Daoy (cell line): ENCODE data around the gene TSPAN14. TPM values are rescaled to one million over a fixed set of nuclear protein-coding genes. Genes with fewer than 3 reads are reported as not detected.
"Not testable (repeated sequence)": the region's sequence is repeated elsewhere in the genome, so short reads cannot be mapped to it uniquely, and the experiment has no call there.

Source experiments
- DNase-seq: peaks from one replicate; pipeline ENCODE4 v3.0.0-alpha.2; 2015; ENCODE audit warnings: low read depth
- total RNA-seq: library from RNA; depleted of rRNA; stranded (reverse); fragments of >200 nt; shearing (Covaris generic); gene quantifications from 2 replicates; pipeline ENCODE4 v1.2.3, GENCODE V29; 2014

The TSPAN14 gene
- total RNA-seq, 1 experiment from 2014 or later = 19.9 TPM

DNA sequence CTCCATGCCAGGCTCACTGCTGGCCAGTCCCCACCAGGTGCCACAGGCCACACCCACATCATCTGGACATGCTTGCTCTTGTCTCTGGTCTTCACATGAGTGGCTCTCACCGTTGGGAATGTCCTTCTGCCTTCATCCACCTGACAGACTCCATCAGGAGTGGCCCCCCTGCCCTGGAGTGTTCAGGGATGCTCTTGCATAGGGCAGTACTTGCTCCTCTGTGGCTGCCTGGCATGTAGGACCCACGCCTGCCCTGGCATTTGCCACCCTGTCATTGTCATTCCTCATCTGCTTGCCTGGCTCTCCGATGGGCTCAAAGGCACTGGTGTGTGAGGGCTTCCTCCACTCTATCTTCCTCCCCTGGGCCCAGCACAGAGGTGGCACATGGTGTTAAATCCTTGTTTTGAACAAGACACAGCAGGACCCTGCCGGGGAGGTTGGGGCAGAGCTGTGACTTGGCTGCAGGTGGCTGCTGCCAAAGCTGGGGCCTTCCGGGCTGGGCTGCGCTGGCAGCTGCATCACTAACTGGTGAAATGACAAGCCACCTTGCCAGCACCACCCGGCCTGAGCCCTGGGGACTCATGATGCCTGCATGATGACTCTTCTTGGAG lies 85.4 kb downstream of the TSPAN14 start:
- DNase-seq = no peak

DNA sequence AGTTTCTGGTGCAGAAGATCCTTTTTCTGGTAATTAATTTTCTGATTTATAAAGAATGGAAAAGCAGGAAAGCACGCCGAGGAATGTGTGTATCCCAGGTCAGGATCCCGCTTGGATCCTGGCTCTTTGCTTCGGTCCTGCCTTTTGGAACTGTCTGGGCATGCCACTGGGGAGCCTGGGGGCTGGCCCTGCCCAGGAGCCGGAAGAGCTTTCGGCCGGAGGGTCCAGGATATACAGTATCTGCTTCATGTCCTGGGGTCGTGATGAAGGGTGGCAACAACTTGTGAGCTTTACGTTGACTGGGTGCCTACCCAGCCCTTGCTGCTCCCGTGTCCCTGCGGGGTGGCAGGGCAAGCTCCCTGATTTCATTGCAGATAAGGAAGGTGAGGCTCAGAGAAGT lies 86.0 kb downstream of the TSPAN14 start:
- DNase-seq = no peak

DNA sequence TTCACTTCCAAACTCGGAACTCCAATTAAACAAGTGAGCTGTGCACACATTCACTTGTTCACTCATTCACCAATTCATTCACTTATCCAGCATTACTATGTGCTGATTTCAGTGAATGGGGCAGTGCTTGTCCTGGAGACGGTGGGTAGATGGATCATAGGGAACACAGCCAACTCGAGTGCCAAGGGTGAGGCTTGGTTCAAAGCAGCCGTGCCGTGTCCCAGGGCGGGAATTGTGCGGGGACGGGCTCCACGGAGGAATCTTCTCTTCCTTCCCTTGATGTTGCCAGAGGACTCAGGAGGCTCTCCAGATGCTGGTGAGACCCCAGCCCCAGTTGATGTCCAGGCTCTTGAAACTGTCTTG lies 86.5 kb downstream of the TSPAN14 start:
- no peak for DNase-seq

DNA sequence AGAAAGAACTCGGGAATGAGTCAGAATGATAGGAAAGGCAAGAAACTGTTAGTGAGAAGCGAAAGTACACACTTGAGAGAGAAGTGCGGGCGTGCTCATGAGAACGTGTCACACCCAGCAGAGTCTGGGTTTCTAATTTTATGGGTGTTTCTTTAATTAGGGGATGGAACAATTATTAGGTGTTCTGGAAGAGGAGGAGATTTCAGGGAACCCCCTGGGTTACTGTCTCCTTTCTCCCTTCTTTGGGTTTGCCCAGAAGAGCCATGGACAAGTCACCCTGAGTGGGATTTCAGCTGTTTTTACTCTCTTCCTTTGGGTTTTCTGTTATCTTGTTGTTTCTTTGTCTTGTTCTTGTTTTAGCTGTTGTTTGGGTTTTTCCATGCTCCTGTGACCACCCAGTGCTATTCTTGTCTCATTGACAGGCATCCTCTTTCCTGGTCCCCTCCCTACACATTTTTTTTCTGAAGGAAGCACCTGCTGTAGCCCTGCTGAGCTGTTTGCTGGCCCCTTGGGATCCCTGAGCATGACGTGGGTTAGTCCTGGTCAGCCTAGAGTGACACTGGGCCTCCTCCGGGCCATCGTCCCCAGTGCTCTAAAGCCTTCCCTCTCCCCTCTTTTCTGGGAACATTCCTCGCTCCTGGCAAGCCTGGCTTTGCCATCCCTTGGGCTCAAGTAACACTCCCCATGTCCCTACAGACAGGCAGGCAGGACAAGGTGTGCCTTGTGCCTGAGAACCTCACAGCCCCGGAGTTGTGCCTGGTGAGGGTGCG lies 87.1 kb downstream of the TSPAN14 start:
- DNase-seq = no peak

DNA sequence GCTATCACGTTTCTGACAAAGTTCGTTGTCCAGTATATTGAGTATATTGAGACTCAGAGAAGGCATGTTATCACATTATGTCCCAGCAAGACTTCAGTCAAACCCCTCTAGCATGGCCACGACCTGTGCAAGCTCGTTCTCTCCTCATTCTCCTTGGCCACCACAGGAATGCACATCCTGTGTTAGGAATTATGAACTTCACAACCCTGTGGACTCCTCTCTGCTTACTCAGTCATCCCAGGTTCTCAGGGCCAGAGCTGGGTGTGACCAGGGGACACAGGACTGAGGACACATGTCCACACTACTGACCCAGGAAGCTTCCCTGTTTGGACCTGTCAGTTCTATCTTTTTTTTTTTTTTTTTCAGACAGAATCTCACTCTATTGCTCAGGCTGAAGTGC lies 87.9 kb downstream of the TSPAN14 start:
- DNase-seq = peak; percentile 37

DNA sequence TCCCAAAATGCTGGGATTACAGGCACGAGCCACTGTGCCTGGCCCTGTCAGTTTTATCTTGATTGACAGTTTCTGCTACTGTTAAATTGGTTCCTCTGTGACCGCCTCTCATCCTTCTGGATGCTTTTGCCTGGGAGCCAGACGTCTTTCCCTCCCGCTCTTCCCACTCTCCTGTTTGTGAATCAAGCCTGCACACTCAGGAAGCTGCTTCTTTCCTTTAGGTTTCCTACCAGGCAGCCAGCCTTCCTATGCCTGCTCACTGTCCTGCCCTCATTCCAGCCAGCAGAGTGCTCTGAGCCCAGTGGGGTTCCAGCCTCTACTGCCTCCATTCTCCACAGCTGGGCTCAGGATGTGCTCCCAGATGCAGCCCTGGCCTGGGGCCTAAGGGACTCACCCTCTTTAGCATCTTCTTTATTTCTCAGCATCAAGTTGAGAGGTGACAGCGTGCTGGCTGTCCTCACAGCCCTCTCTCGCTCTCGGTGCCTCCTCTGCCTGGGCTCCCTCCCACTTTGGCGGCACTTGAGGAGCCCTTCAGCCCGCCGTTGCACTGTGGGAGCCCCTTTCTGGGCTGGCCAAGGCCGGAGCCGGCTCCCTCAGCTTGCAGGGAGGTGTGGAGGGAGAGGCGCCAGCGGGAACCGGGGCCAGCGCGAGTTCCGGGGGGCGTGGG lies 88.7 kb downstream of the TSPAN14 start:
- DNase-seq = no peak

DNA sequence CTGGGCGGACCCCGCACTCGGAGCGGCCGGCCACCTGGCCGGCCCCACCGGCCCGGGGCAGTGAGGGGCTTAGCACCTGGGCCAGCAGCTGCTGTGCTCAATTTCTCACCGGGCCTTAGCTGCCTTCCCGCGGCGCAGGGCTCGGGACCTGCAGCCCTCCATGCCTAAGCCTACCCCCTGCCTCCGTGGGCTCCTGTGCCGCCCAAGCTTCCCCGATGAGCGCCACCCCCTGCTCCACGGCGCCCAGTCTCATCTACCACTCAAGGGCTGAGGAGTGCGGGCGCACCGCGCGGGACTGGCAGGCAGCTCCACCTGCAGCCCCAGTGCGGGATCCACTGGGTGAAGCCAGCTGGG lies 89.2 kb downstream of the TSPAN14 start:
- DNase-seq = not testable (repeated sequence)

DNA sequence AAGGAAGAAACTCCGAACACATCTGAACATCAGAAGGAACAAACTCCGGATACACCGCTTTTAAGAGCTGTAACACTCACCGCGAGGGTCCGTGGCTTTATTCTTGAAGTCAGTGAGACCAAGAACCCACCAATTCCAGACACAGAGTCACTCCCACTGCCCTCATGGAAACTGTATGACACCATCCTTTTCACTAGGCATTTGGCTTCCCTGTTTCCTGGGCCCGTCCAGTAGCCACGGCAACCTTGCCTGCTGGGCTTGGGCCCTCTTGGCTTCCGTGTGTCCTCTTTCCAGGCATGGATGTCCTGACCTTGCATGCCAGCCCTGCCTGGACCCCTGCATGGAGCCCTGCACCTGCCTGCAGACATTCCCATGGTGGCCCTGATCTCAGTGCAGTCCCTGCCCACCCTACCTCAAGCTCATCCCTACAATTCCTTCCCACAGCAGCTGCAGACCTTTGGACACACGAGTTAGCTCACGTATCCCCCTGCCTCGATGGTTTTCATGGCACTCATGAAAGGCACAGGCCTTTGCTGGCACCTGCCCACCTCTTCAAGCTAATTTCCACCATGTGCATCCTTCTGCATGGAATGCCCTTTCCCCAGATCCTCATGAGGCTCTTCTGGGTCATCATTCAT lies 90.3 kb downstream of the TSPAN14 start:
- DNase-seq = no peak

DNA sequence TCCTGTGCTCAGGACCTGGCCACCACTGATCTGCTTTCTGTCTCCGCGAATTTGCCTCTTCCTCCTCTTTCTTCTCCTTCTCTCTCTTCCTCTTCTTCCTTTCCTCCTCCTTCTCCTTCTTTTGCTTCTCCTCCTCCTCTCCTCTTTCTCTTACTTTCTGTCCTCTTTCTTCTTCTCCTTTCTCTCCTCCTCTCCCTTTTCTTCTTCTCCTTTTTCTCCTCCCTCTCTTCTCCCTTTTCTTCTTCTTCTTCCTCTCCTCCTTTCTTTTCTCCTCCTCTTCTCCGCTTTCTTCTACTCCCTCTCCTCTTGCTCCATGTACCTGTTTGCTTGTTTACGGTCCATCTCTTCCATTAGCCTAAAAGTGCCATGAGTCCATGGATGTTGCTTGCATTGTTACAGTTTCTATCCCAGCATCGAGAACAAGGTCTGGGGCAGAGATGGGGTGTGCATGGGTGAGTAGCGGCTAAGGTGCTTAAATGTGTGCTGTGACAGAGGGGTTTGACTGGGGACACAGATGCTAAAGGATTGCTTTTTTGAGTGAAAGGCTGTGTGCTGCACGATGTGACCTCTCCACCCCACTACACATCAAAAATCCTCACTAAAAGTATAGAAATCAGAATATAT lies 91.3 kb downstream of the TSPAN14 start:
- no peak for DNase-seq

DNA sequence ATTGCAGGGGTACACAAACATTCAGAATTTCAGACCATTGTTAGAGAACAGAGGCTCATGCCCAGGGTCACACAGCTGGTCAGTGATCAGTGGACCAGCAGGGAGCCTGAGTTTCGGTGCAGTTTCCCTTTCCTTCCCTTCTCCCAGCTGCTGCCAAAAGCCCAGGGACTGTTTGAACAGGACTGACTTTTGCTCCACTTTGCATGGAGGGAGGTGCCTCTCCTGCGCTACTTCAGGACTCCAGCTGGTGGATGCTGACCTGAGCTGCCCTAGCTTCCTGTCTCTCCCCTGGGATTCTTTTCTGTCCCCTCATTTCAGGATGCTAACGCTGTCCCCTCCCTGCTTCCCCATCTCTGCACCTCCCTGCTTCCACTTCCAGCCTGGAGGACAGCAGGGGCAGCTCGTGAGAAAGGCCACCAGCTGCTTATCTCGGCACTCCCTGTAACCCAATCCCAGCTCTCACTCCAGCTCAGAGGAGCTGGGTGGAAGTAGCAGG lies 98.1 kb downstream of the TSPAN14 start:
- DNase-seq = no peak

DNA sequence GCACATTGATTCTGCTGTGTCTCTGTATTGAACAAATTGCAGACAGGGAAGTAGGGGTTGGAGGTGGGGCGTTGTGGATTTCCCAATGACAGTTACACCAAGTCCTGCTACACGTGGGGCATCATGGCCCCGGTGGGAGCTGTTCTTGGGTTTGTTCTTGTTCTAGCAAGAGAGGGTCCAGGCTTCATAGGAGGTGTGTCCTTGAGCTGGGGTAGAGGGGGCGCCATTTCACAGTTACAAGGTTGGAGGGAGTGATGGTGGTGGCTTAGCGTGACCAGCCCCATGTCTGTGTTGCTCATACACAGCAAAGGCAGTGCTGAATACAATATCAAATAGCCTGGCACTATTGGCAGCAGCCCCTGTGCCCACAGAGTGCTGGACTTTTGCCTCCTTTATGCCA lies 99.3 kb downstream of the TSPAN14 start:
- DNase-seq = no peak

DNA sequence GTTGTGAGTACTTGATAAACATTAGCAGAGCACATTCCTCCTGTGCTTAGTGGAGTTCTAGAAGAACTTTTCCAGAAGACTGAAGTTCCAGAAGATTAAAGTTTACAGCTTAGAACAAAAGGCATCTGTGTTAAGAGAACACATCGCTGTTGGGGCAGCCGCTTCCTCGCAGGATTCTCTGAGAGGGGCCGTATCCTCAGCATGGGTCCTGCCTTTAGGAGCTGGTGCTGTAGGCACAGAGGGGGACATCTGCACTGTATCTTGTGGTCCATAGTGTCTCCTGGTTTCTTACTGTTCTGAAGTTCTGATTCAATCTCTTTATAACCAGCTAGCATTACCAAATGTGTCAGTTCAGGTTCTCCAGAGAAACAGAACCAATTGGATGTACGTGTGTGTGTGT lies 99.9 kb downstream of the TSPAN14 start:
- no peak for DNase-seq

DNA sequence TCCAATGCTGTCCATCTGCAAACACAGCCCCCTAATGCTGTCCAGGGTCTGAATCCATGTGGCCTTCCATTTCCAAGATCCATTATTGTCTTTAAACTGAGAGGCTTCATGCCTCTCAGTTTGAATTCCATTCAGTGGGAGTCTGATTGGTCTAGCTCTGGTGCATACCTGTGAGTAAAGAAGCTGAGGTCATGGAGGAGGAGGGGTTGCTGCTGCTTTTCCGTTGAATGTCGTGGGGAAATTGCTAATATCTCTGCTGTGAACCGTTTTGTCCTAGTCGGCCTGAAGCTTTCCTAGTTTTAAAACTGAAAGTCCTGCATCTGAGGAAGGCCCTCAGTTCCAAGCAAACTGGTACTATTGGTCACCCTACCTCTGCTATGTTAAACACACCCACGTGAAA lies 101.3 kb downstream of the TSPAN14 start:
- DNase-seq = no peak

DNA sequence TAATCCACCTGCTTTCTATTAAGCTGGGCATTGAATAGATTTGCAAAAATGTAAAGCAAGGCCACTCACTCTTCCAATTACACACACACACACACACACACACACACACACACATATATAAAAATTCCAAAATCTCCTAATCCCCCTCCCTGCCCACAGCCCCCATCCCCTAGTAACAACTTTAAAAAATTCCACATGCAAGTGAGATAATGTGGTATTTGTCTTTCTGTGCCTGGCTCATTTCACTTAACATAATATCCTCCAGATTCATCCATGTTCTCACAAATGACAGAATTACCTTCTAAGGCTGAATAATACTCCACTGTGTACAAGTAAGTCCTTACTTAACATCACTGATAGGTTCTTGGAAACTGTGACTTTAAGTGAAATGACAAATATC lies 107.8 kb downstream of the TSPAN14 start:
- no peak for DNase-seq

DNA sequence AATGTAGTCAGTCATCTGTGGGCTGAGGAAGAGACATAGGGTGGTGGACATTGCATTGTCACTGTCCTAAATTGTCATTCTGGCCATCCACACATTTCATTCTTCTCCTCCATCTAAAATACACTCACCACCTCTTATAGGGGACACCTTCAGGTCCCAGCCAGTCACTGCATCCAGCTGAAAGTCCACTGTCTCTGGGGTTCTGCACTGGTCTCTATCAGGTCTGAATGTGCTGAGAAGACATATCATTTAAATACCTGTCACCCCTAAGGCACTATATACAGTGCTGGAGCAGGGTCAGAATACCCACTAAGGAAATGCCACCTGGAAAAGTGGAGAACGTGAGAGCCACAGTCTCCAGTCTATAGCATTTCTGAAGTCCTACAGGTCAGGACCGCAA lies 113.2 kb downstream of the TSPAN14 start:
- no peak for DNase-seq

DNA sequence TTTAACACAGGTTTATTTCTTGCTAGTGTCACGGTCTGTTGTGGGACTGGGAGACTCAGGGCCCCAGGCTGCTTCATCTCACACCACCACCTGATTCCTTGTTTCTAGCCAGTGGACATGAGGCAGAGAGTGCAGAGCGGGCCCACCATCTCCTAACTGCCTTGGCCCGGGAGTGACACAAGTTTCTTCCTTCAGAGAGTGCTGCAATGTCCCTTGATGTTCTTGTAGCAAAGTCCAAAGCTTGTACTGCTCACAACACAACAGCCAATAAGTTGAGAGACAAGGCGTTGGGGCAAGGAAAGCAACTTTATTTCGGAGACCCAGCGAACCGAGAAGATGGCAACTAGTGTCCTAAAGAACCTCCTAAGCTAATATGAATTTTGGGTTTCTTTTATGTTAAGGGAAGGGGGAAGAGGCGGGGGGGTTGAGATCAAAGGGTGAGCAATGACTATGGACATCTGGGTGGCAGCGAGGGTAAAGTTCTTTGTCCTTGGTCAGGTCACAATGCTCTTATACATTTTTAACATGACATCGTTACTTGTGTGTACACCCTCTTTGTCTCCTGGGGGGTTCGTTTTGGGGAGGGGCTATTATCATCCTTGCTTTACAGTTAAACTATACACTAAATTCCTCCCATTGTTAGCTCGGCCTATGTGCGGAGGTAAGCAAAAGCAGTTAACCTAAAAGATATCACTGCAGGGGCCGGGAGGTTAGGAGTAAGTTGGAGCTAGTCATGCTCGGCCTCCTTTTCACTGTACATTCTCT lies 115.2 kb downstream of the TSPAN14 start:
- no peak for DNase-seq

DNA sequence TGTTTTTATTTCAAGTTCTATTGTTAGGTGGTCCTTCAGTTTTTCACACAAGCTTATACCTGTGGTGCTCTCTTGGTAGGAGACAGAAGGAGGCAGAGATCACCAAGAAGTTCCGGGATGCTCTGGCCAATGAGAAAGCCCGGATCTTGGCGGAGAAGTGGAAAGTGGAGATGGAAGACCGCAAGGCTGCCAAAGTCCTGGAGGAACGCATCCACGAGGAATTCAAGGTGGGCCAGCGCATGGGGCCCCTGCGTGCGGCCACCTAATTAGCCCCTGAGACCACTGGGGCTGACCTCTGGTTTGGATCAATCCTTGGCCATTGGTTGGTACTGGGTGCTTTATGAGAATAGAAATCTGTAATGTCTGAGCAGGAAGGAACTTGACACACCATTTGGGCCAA lies 117.2 kb downstream of the TSPAN14 start:
- DNase-seq = no peak

DNA sequence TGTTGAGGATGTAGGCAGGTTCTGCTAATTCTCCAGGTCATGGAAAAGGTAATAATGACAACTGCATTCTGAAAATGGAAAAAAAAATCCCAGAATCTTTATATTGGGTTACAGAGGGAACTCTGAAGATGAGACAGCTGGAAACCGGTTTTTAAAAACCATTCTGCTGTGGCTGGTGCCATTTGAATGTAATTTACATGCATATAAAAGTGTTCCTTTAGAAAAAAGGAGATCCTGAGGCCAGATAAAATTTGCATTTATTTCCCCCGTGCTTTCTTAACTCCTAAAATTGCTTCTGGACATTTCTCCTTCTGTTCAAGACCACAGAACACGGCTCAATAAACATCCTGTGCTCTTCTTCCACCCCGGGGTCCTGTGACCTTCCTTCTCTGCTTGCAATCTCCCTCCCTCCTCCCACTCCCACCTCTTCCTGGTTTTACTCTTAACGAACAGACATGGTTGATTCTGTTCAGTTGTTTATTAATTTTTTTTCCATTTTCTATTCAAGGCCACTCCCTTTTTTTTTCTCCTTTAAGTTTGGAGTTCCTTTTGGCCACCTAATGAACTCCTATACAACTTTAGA lies 125.2 kb downstream of the TSPAN14 start:
- no peak for DNase-seq

DNA sequence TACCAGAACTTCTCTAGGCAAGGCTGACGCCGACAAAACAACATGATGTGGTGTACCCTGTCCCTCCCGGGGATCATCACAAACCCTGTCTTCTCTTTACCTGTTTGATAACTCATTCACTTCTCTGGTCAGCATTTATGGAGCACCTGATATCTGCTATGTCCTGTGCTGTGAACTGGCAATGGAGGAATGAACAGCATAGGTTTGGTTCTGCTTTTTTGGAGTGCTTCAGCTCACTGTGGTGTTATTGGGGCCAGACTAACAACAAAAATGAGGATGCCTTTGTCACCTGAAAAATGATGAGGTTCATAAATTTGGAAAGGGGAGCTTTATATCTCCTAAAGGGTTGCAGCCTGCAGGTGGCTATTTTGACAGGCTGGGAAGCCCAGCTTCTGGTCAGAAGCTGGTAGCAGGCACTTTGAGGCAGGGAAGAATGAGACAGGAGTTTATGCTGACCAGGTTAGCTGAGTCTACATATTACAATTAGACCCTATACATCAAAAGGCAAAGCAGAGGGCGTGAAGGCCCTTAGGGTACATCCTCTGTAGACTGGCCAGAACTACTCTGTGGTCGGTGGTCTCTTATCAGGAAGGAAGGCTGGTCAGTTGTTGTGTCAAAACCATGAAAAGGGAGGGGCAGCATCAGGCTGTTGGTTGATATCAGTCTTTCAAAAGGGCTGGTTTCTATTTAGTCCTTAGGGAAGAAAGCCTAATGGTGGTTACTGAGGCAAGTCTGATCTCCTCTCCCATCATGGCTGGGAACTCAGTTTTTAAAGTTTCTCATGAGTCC lies 125.9 kb downstream of the TSPAN14 start:
- DNase-seq = no peak
